ENCODE data around the gene DPH6.

DNA sequence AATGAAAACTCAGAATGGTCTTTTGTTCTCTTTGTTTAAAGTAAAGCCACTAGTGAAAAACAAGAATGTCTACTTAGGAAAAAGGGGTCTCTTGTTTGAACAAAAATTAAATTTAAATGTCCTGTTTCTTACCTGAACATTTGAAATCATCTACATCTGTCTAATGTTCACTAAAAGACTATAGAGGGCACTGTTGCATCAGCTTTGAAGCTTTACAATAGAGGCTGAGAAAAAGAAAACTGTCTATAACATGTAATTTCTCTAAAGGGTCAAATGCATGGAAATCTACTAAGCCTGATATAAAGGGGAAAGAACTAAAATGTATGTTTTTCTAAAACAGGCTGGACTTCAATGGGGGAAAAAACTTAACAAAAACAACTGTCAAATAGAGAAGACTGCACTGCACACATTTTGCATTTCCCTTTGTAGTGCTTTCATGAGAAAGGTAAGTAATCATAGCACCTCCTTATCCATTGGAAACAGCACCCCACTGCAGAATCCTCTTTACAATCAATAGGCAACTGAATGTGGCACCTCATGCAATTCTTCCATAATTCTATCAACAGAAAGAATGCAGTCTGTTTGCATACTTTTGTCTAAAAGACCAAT, 26.3 kb downstream of the DPH6 start:
- TF ChIP-seq, protein P1, sequence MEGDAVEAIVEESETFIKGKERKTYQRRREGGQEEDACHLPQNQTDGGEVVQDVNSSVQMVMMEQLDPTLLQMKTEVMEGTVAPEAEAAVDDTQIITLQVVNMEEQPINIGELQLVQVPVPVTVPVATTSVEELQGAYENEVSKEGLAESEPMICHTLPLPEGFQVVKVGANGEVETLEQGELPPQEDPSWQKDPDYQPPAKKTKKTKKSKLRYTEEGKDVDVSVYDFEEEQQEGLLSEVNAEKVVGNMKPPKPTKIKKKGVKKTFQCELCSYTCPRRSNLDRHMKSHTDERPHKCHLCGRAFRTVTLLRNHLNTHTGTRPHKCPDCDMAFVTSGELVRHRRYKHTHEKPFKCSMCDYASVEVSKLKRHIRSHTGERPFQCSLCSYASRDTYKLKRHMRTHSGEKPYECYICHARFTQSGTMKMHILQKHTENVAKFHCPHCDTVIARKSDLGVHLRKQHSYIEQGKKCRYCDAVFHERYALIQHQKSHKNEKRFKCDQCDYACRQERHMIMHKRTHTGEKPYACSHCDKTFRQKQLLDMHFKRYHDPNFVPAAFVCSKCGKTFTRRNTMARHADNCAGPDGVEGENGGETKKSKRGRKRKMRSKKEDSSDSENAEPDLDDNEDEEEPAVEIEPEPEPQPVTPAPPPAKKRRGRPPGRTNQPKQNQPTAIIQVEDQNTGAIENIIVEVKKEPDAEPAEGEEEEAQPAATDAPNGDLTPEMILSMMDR (IDR thresholded peaks at IDR 0.05), result peak in 5 of 6 experiments; percentile 11 to 75 (median 55)
- TF ChIP-seq POLR2A (IDR thresholded peaks at IDR 0.05), result no peak

Data from Peyer's patch (tissue), 4 donors.